ENCODE measurements around the gene DIAPH3. TPM values are rescaled to one million over a fixed set of nuclear protein-coding genes. Genes with fewer than 3 reads are reported as not detected.

DIAPH3 gene
- total and polyA plus RNA-seq, 2 of the 8 experiments (the other 6 are each of a cell fraction or from before 2014, with no cell fraction given) = 8.0 to 30.8 TPM

DNA sequence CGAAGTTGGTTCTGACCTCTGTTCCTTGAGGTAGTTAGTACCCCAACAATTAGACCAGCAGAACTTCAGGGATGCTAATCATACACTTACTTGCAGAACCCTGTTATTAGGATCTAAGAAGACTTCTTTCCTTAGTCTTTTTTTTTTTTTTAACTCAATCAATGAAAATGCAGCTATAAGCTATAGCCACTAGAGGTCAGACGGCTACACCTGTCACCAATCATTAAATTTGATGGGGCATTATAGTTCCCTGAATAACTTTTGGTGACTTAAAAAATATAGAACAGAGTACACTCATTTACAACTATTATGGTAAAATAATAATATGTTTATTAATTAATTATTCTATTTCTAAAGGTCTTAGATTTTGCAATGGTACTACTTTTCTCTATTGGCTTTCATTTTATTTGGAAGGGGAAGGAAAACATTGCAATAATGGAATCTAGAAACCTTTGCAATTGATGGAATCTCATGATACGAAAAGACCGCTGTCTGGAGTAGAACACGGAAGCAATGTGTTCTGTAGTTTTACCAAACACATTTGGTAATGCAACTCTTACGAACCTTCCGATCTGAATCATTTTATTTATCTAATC is 483.2 kb downstream of the DIAPH3 start:
- peaks cover 0 to 1% (median 0%) of the 10 kb centered on the region in 4 experiments; a peak in 1 of 7 replicates for H3K27me3 ChIP-seq (replicated peaks in 1 of 4; ENCODE audit: control insufficient read depth in 3 of 4, extremely low read depth in 1 of 4, insufficient read depth in 3 of 4, low read length in 3 of 4)
- no peak overlapping the region for H4K8ac ChIP-seq (ENCODE audit: extremely low read depth, insufficient read depth, low read length)
- H4K91ac ChIP-seq (replicated peaks; ENCODE audit: insufficient read length, low read length) = no peak overlapping the region
- no peaks in the 10 kb centered on the region for H3K9me3 ChIP-seq (ENCODE audit: insufficient read depth in 2 of 2, low read depth in 1 of 2, low read length in 1 of 2)
- no peaks in the 10 kb centered on the region for H3K79me2 ChIP-seq (ENCODE audit: control insufficient read depth in 1 of 2, insufficient read depth in 2 of 2, low read length in 2 of 2)
- H3K79me1 ChIP-seq (ENCODE audit: low read depth, low read length) = no peaks in the 10 kb centered on the region
- no peaks in the 10 kb centered on the region for H3K23me2 ChIP-seq (ENCODE audit: low read depth, low read length)
- no peak overlapping the region for H3K14ac ChIP-seq (ENCODE audit: insufficient read length)
- peak; percentile 72 to 76 for TF ChIP-seq RAD21 (IDR thresholded peaks at IDR 0.05 in 1 of 2, conservative IDR thresholded peaks at IDR 0.05 in 1 of 2; ENCODE audit: low read depth in 2 of 2, low read length in 2 of 2)
- no peak for TF ChIP-seq MAFK (IDR thresholded peaks at IDR 0.05; ENCODE audit: low read depth, low read length)
- TF ChIP-seq, protein P1, sequence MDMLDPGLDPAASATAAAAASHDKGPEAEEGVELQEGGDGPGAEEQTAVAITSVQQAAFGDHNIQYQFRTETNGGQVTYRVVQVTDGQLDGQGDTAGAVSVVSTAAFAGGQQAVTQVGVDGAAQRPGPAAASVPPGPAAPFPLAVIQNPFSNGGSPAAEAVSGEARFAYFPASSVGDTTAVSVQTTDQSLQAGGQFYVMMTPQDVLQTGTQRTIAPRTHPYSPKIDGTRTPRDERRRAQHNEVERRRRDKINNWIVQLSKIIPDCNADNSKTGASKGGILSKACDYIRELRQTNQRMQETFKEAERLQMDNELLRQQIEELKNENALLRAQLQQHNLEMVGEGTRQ (IDR thresholded peaks at IDR 0.05; ENCODE audit: low read length) = no peak
- TF ChIP-seq, protein P2, sequence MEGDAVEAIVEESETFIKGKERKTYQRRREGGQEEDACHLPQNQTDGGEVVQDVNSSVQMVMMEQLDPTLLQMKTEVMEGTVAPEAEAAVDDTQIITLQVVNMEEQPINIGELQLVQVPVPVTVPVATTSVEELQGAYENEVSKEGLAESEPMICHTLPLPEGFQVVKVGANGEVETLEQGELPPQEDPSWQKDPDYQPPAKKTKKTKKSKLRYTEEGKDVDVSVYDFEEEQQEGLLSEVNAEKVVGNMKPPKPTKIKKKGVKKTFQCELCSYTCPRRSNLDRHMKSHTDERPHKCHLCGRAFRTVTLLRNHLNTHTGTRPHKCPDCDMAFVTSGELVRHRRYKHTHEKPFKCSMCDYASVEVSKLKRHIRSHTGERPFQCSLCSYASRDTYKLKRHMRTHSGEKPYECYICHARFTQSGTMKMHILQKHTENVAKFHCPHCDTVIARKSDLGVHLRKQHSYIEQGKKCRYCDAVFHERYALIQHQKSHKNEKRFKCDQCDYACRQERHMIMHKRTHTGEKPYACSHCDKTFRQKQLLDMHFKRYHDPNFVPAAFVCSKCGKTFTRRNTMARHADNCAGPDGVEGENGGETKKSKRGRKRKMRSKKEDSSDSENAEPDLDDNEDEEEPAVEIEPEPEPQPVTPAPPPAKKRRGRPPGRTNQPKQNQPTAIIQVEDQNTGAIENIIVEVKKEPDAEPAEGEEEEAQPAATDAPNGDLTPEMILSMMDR (IDR thresholded peaks at IDR 0.05; ENCODE audit: control extremely low read depth in 1 of 3, insufficient read depth in 1 of 3, low read depth in 1 of 3, low read length in 3 of 3) = peak in 2 of 3 experiments; percentile 45 to 61; a peak in 2 of 4 replicates
- H3K56ac ChIP-seq (replicated peaks; ENCODE audit: insufficient read length, low read depth, low read length) = no peak overlapping the region
- ChIA-PET CTCF (ENCODE audit: partially characterized antibody) (interaction anchor here (0.6 to 8.8 kb wide), 36 partner anchors 8 to 1281 kb away, joined by 3 to 94 read pairs (median 3); no protein-coding TSS in a partner anchor), POLR2A (ENCODE audit: partially characterized antibody) (no interaction called here)
- H3K36me3 ChIP-seq (ENCODE audit: control insufficient read depth in 2 of 4, insufficient read depth in 4 of 4, low read length in 3 of 4) = no peaks in the 10 kb centered on the region
- FAIRE-seq (no peak), DNase-seq (ENCODE audit: low read depth in 1 of 2, low spot score in 2 of 2) (no peak)
- H4K5ac ChIP-seq (ENCODE audit: insufficient read length, low read depth, low read length) = no peak overlapping the region
- H3K9ac ChIP-seq (replicated peaks in 1 of 4; ENCODE audit: extremely low read depth in 1 of 4, low read depth in 3 of 4, low read length in 3 of 4) = no peak overlapping the region
- 70 to 100% methylated on average over 1 to 7 of the region's 7 CpGs for WGBS, 2 experiments (ENCODE audit: extremely low coverage in 1 of 2, insufficient coverage in 1 of 2, insufficient read length in 1 of 2, insufficient replicate concordance in 2 of 2, low coverage in 1 of 2, low lambda C conversion rate in 2 of 2, missing lambda C conversion rate in 1 of 2)
- H2BK120ac ChIP-seq (replicated peaks; ENCODE audit: low read depth, low read length) = no peak overlapping the region
- no peak overlapping the region for H2AFZ ChIP-seq (ENCODE audit: low read length)
- H2BK20ac ChIP-seq (ENCODE audit: low read length) = no peak overlapping the region
- no peaks in the 10 kb centered on the region for H4K20me1 ChIP-seq (replicated peaks in 1 of 2; ENCODE audit: control insufficient read depth in 1 of 2, insufficient read depth in 2 of 2, low read length in 2 of 2)
- no peak overlapping the region for H2BK12ac ChIP-seq (ENCODE audit: low read depth, low read length)
- H2AK5ac ChIP-seq (ENCODE audit: low read depth, low read length) = no peak overlapping the region
- H3K4me2 ChIP-seq (ENCODE audit: insufficient read depth in 1 of 2, low read depth in 2 of 2, low read length in 2 of 2) = no peak overlapping the region
- no peak overlapping the region for H3K4me3 ChIP-seq (ENCODE audit: extremely low read depth in 1 of 4, insufficient read depth in 2 of 4, low read depth in 3 of 4, low read length in 4 of 4)
- H3K18ac ChIP-seq (ENCODE audit: extremely low read depth, low read length) = no peak overlapping the region
- H2BK5ac ChIP-seq (ENCODE audit: low read depth, low read length) = no peak overlapping the region
- no peak overlapping the region for H3K4ac ChIP-seq (replicated peaks; ENCODE audit: insufficient read length, low read depth, low read length)
- no peak overlapping the region for H2BK15ac ChIP-seq (ENCODE audit: low read length)
- no peak overlapping the region for H3K23ac ChIP-seq (ENCODE audit: insufficient read length)
- H3K27ac ChIP-seq (ENCODE audit: low read depth, low read length) = no peak overlapping the region
- peaks cover 0 to 7% (median 2%) of the 10 kb centered on the region in 4 experiments; a peak in 4 of 7 replicates for H3K4me1 ChIP-seq (replicated peaks in 1 of 4; ENCODE audit: control insufficient read depth in 3 of 4, insufficient read depth in 4 of 4, low read length in 3 of 4)

Data from H1 (cell line).